Mesothelial cell of epicardium (in vitro differentiated cells): ENCODE measurements around the gene ANKRD13C. TPM values are rescaled to one million over a fixed set of nuclear protein-coding genes. Genes with fewer than 3 reads are reported as not detected.

Source experiments
- DNase-seq, 2 experiments: peaks; one replicate each; pipeline ENCODE4 v3.0.0; 2021; ENCODE audit warnings: low spot score in 2 of 2; ENCODE audit not compliant: unreplicated experiment in 2 of 2
- H3K27ac Mint-ChIP-seq: 2 replicates; pipeline ENCODE4 v1.8.0; 2021; ENCODE audit warnings: mixed read lengths
- H3K27me3 Mint-ChIP-seq: 2 replicates; pipeline ENCODE4 v1.8.0; 2021; ENCODE audit warnings: low read depth, mixed read lengths
- H3K36me3 Mint-ChIP-seq: 2 replicates; pipeline ENCODE4 v1.8.0; 2021; ENCODE audit warnings: mixed read lengths
- H3K4me1 Mint-ChIP-seq: 2 replicates; pipeline ENCODE4 v1.8.0; 2021; ENCODE audit warnings: mixed read lengths
- H3K4me3 Mint-ChIP-seq: 2 replicates; pipeline ENCODE4 v1.8.0; 2021; ENCODE audit warnings: mild to moderate bottlenecking, moderate library complexity, mixed read lengths
- H3K9me3 Mint-ChIP-seq: 2 replicates; pipeline ENCODE4 v1.8.0; 2021; ENCODE audit warnings: mixed read lengths
- total RNA-seq: library from RNA; stranded (reverse); gene quantifications from 3 replicates; pipeline ENCODE4 v1.2.1, GENCODE V29; 2021
- TF ChIP-seq, protein P1 (sequence below): fragments of 200-600 bp; sonication (generic); IDR thresholded peaks from one replicate; pipeline ENCODE4 v1.5.0; 2021; ENCODE audit warnings: antibody characterized with exemption; ENCODE audit not compliant: unreplicated experiment

Gene ANKRD13C
- total RNA-seq, 1 donor from 2014 or later: 23.7 TPM

DNA sequence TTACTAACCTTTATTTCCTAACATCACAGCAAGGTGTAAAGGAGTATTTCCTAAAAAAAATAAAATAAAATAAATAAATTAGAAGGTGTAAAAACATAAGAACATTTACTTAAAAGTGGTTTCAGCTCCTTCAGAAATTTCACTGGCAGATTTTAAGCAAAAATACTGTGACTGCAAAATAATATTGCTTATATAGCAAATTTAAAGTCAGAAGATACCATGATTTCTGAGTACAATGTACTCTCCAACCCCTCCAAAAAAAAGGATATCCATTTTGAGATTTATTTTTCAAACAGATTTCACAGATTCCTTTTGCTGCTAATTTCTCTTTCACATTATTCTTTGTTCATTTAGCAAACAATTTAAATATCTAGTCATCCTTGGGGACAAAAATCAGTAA, 18.5 kb downstream of the ANKRD13C start:
- Mint-ChIP-seq H3K27me3 (no peaks in the 10 kb centered on the region), H3K27ac (no peak overlapping the region), H3K36me3 (peaks cover 18% of the 10 kb centered on the region), H3K9me3 (peaks cover 4% of the 10 kb centered on the region), H3K4me1 (no peaks in the 10 kb centered on the region), H3K4me3 (no peak overlapping the region)
- no peak for DNase-seq
- TF ChIP-seq, protein P1, sequence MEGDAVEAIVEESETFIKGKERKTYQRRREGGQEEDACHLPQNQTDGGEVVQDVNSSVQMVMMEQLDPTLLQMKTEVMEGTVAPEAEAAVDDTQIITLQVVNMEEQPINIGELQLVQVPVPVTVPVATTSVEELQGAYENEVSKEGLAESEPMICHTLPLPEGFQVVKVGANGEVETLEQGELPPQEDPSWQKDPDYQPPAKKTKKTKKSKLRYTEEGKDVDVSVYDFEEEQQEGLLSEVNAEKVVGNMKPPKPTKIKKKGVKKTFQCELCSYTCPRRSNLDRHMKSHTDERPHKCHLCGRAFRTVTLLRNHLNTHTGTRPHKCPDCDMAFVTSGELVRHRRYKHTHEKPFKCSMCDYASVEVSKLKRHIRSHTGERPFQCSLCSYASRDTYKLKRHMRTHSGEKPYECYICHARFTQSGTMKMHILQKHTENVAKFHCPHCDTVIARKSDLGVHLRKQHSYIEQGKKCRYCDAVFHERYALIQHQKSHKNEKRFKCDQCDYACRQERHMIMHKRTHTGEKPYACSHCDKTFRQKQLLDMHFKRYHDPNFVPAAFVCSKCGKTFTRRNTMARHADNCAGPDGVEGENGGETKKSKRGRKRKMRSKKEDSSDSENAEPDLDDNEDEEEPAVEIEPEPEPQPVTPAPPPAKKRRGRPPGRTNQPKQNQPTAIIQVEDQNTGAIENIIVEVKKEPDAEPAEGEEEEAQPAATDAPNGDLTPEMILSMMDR: no peak

GRCh38 chr1:70334436-70334835, 20.1 kb downstream of the ANKRD13C start:
- TF ChIP-seq, protein P1: no peak
- no peak overlapping the region for H3K27ac Mint-ChIP-seq
- DNase-seq: no peak
- peaks cover 4% of the 10 kb centered on the region for H3K9me3 Mint-ChIP-seq
- H3K36me3 Mint-ChIP-seq: peaks cover 17% of the 10 kb centered on the region
- no peaks in the 10 kb centered on the region for H3K27me3 Mint-ChIP-seq
- H3K4me3 Mint-ChIP-seq: no peak overlapping the region
- H3K4me1 Mint-ChIP-seq: no peaks in the 10 kb centered on the region

GRCh38 chr1:70333245-70333644, 21.3 kb downstream of the ANKRD13C start:
- TF ChIP-seq, protein P1: no peak
- DNase-seq: no peak
- no peaks in the 10 kb centered on the region for H3K9me3 Mint-ChIP-seq
- H3K36me3 Mint-ChIP-seq: peaks cover 13% of the 10 kb centered on the region
- no peaks in the 10 kb centered on the region for H3K27me3 Mint-ChIP-seq
- H3K4me3 Mint-ChIP-seq: no peak overlapping the region
- H3K4me1 Mint-ChIP-seq: no peaks in the 10 kb centered on the region
- H3K27ac Mint-ChIP-seq: no peak overlapping the region

DNA sequence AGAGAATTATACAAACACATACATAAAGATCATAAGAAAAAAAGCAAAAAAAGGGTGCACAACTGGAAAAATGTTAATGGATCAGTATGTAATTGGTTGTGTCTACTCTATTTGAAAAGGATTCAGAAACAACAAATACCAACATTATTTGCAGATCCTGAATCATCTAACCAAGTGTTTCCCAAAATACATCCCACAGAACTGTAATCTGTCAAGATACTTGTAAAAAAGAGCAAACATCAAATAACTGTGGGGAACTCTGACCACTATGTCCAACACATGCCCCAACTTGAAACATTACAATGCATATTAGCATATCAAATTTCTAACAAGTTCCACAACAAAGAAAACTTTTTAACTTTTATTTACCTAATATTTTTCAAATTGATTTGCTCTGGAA, 22.6 kb downstream of the ANKRD13C start:
- no peak overlapping the region for H3K27ac Mint-ChIP-seq

DNA sequence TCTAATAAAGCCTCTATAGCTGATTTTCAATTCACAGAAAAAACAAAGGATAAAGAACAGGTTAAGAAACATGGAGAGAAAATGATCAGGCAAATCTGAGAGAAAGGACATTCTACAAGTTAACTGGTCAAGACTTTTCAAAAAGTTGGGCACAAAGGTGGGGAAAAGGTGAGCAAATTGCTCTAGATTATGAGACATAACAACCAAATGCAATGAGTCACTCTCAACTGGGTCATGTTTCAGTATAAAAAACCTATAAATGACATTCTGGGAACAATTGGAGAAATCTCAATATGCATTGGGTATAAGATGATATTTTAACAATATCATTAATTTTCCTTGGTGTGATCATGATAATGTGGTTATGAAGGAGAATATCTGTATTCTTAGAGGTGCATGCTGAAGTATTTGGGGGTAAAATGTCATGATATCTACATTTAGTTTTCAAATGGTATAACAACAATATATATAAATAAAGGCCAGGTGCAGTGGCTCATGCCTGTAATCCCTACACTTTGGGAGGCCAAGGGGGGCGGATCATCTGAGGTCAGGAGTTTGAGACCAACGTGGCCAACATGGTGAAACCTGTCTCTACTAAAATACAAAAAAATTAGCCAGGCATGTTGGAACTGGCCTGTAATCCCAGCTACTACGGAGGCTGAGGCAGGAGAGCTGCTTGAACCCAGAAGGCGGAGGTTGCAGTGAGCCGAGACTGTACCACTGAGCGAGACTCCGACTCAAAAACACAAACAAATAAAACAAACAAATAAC, 27.0 kb downstream of the ANKRD13C start:
- Mint-ChIP-seq H3K27me3 (no peaks in the 10 kb centered on the region), H3K9me3 (no peaks in the 10 kb centered on the region), H3K4me3 (no peak overlapping the region), H3K27ac (peak overlapping the region; percentile 52), H3K36me3 (peaks cover 12% of the 10 kb centered on the region), H3K4me1 (no peaks in the 10 kb centered on the region)
- TF ChIP-seq, protein P1: no peak
- no peak for DNase-seq

More for the DNA sequence above, 22.6 kb downstream of the ANKRD13C start:
- H3K9me3 Mint-ChIP-seq: no peaks in the 10 kb centered on the region
- H3K4me1 Mint-ChIP-seq: no peaks in the 10 kb centered on the region
- H3K36me3 Mint-ChIP-seq: peaks cover 10% of the 10 kb centered on the region
- H3K27me3 Mint-ChIP-seq: no peaks in the 10 kb centered on the region
- TF ChIP-seq, protein P1: no peak
- no peak overlapping the region for H3K4me3 Mint-ChIP-seq
- no peak for DNase-seq

- Mint-ChIP-seq H3K27me3 (no peaks in the 10 kb centered on the region), H3K4me3 (no peak overlapping the region), H3K36me3 (peaks cover 16% of the 10 kb centered on the region), H3K4me1 (no peaks in the 10 kb centered on the region), H3K9me3 (no peaks in the 10 kb centered on the region), H3K27ac (no peak overlapping the region)
- DNase-seq: no peak
- TF ChIP-seq, protein P1: no peak
Observed at GRCh38 chr1:70324683-70325082, 29.8 kb downstream of the ANKRD13C start.
